GM19023 (cell line): ENCODE measurements around the gene AIFM1.

Source experiments
- ATAC-seq: cut with Tn5 transposase; IDR thresholded peaks from one replicate; pipeline ENCODE4 v1.9.1; 2021; ENCODE audit warnings: mild to moderate bottlenecking, moderate library complexity; ENCODE audit not compliant: unreplicated experiment

AIFM1 gene

GRCh38 chrX:130171446-130172126, 5.9 kb upstream of the AIFM1 start, which contains the start of gene RAB33A:
RAB33A (plus strand) TSS chrX:130171962; CDS start chrX:130172063, 101 bp downstream.
- peak; percentile 20 for ATAC-seq

- peak; percentile 75 for ATAC-seq
Observed at GRCh38 chrX:130170752-130171445, 5.3 kb upstream of the AIFM1 start.

GRCh38 chrX:130167040-130167439, 1.4 kb upstream of the AIFM1 start:
- ATAC-seq, result no peak

- ATAC-seq, result no peak
Observed at GRCh38 chrX:130166503-130166777, 799 bp upstream of the AIFM1 start.

- no peak for ATAC-seq
Observed at GRCh38 chrX:130165181-130165702, 399 bp downstream of the AIFM1 start.

- ATAC-seq, result no peak
Observed at GRCh38 chrX:130163398-130163797, 2.2 kb downstream of the AIFM1 start.

GRCh38 chrX:130162094-130162735, 3.4 kb downstream of the AIFM1 start:
- ATAC-seq, result no peak

- no peak for ATAC-seq
Observed at GRCh38 chrX:130159776-130160175, 5.9 kb downstream of the AIFM1 start.

- ATAC-seq, result no peak
Observed at GRCh38 chrX:130158311-130158710, 7.3 kb downstream of the AIFM1 start.

GRCh38 chrX:130155564-130155963, 10.1 kb downstream of the AIFM1 start:
- no peak for ATAC-seq

- ATAC-seq, result no peak
Observed at GRCh38 chrX:130147631-130148030, 18.0 kb downstream of the AIFM1 start.

GRCh38 chrX:130145123-130145522, 20.5 kb downstream of the AIFM1 start:
- no peak for ATAC-seq

GRCh38 chrX:130144509-130144908, 21.1 kb downstream of the AIFM1 start:
- no peak for ATAC-seq

GRCh38 chrX:130139474-130140201, 26.0 kb downstream of the AIFM1 start:
- no peak for ATAC-seq

- ATAC-seq, result no peak
Observed at GRCh38 chrX:130136961-130137360, 28.7 kb downstream of the AIFM1 start.

- no peak for ATAC-seq
Observed at GRCh38 chrX:130136496-130136895, 29.1 kb downstream of the AIFM1 start.

GRCh38 chrX:130130990-130131389, 34.7 kb downstream of the AIFM1 start:
- no peak for ATAC-seq

GRCh38 chrX:130125091-130125874, 40.4 kb downstream of the AIFM1 start:
- no peak for ATAC-seq

- ATAC-seq, result no peak
Observed at GRCh38 chrX:130124577-130124976, 41.1 kb downstream of the AIFM1 start.

GRCh38 chrX:130121505-130121800, 44.2 kb downstream of the AIFM1 start:
- no peak for ATAC-seq
